Lower leg skin (tissue), 3 donors: ENCODE results near the gene PARS2.

Experiments used
- CTCF ChIP-seq, 3 donors: fragments of 450-650 bp; IDR thresholded peaks; one replicate each; pipeline ENCODE4 v1.5.1; 2016; ENCODE audit warnings: antibody characterized with exemption in 3 of 3, mild to moderate bottlenecking in 3 of 3, moderate library complexity in 2 of 3
- POLR2A ChIP-seq, 2 donors: fragments of 450-650 bp; IDR thresholded peaks; one replicate each; pipeline ENCODE4 v1.6.1; 2016 to 2017; ENCODE audit warnings: antibody characterized with exemption in 2 of 2, mild to moderate bottlenecking in 1 of 2, moderate library complexity in 1 of 2

- TF ChIP-seq POLR2A (IDR thresholded peaks at IDR 0.05) = no peak
- no peak for TF ChIP-seq CTCF (IDR thresholded peaks at IDR 0.05)
Measured at GRCh38 chr1:54721719-54722118, 42.6 kb downstream of the PARS2 start.
